HG03432 (cell line): Measurements from ENCODE around the gene KRTAP10-5.
"Not testable (repeated sequence)": the region's sequence is repeated elsewhere in the genome, so short reads cannot be mapped to it uniquely, and the experiment has no call there.

Experiments
- ATAC-seq: cut with Tn5 transposase; IDR thresholded peaks from one replicate; pipeline ENCODE4 v1.9.1; 2021; ENCODE audit warnings: mild to moderate bottlenecking, moderate library complexity; ENCODE audit not compliant: unreplicated experiment

KRTAP10-5 gene

DNA sequence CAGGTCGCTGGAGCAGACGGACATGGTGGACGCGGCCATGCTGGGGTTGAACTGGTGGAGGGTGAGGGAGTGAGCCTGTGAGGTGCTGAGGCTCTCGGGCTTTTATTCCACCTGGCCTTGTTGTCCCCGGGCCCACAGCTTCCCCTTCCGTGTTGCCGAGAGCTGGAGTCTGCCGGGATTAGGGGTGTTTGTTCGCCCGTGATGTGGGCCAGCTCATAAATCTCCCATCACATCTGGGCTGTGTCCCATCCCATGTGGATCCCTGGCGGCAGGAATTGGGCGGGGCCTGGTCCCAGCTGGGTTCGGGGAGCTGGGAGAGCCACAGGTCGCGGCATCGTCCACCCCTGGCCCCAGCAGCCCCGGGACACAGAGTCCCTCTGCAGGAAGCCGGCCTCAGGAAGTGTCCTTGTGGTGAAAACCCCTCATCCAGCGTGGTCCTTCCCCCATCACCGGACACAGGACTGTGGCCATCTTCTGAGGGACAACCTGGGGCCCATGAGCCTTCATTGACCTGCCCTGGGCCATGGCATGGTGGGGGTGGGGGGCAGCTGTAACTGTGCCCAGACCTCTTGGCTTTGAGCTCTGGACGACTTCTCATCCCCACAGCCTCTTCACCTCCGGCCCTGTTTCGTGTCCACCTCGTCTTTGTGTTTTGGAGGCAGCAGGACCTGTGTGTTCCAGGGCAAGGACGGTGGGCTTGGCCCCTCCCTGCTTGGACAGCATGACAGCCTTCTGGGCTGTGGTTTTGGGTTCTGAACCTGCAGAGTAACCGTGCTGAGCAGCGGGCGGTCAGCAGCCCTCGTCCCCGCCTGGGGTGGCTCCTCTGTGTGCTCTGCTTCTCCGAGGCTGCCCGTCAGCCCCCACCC lies 12.3 kb upstream of the KRTAP10-5 start, which contains the start of gene KRTAP10-6:
Gene KRTAP10-6, minus strand, starts transcription at position 60 of the 866 bp plus-strand sequence. Its CDS starts 21 bp downstream, at position 39.
- ATAC-seq = no peak

DNA sequence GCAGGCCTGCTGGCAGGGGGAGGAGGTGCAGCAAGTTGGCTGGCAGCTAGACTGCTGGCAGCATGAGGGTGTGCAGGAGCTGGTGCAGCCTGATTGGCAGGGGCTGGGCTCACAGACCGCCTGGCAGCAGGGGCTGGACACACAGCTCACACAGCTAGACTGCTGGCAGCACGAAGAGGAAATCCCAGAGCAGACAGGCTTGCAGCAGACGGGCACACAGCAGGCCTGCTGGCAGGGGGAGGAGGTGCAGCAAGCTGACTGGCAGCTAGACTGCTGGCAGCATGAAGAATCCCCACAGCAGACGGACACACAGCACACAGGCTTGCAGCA lies 11.4 kb upstream of the KRTAP10-5 start:
- ATAC-seq = not testable (repeated sequence)

DNA sequence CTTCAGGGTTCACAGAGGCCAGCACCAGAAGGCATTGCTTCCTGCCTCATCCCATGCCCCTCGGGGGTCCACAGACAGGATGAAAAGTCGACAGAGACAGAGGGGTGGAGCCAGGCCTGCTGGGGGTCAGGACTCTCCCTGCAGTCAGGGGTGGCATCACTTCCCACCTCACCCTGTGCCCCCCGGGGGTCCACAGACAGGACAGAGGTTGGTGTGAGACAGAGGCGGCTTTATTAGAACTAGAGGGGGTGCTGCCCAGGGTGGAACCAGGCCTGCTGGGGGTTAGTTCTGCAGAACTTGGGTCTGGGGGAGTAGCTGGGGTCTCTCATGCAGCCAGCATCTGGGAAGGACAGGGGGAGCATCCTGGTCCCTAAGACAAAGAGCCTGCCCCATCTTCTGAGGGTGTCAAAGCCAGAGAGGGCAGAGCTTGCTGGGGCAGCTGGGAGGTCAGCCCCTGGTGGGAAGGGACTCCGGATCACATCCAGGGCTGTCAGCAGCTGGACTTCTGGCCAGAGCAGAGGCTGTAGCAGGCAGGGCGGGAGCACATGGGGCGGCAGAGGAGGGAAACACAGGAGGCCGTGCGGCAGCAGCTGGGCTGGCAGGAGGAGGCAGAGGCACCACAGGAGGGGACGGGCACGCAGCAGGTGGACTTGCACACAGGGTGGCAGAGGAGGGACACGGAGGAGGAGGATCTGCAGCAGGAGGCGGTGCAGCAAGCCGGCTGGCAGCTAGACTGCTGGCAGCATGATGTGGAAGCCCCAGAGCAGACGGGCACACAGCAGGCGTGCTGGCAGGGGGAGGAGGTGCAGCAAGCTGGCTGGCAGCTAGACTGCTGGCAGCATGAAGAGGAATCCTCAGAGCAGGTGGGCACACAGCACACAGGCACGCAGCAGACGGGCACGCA lies 10.7 kb upstream of the KRTAP10-5 start:
- not testable (repeated sequence) for ATAC-seq

DNA sequence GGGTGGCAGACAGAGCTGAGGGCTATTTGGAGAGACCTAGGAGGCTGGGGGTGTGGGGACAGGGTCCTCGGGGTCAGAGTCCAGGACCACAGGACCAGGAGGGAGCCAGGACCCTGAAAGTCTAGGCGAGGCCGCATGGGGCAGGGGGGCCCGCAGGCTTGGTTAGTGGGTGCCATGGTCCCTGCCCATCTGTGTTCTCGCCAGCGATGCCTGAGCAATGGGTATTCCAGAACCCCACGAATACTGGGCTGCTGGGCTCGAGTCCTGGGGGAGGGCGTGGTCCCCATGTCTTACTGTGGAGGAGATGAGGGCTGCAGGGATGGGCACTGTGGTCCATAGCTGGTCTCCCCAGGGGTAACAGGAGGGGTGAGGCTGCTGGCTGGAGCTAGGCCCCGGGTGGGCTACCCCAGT lies 9.9 kb upstream of the KRTAP10-5 start:
- no peak for ATAC-seq

DNA sequence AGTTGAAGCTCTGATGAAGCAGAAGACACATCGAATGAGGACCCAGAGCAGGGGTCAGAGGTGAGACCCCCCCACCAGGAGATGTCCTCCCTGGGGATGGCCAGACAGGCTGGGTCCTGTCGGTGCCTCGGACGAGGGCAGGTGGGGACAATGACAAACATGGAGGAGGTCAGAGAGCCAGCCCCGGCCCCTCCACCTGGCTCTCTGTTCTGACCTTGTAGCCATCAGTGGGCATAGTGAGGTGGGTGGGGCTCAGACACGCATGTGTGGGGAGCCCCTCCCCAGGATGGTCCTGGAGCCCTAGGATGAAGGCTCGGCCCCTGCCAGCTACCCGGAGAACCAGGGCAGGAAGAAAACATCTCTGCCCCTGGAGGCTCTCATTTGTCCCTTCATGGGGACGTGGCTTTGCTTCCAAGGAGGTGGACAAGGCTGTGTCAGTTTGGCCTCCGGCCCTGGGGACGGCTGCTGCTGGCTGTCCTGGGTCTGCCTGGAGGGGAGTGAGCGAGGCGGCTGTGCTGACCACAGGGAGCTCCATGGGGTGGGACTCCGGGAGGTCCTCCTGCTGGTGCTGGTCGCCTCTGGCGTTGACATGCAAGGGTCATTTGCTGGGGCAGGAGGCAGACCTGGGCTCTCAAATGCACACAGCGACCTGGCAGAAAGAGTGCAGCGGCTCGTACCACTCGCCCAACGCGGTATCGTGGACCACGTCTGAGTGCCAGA lies 9.3 kb upstream of the KRTAP10-5 start:
- no peak for ATAC-seq

DNA sequence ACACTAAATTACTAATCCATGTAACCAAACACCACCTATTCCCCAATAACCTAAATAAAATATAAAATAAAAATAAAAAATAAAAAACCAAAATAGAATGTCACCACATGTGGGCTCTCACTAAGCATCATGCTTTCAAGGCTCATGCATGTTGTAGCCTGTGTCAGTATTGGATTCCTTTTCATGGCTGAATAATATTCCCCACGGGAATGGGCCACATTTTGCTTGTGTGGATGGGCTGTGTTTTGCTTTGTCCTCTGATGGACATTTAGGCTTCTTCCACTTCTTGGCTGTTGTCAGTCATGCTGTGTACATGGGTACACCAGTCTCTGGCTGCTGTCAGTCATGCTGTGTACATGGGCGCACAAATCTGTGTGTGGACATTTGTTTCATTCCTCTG lies 8.7 kb upstream of the KRTAP10-5 start:
- ATAC-seq = no peak

DNA sequence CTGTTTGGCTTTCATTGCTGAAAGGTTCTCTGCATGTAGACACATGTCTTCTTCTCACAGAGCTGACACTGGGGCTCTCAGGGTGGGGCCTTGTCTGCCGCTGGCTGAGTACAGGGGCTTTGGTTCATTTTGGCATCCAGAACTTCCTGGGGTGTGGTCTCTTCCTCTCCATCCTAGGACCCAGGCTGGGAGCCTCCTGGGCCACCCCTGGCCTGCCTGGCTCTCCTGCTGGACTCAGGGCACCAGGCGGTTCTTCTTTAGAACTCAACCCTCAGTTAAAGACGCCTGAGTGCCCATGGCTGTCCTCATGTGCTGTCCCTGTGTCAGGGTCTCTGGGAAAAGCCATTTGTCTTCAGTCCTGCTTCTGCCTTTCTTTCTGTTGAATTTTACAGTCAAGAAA lies 5.5 kb upstream of the KRTAP10-5 start:
- ATAC-seq = no peak

DNA sequence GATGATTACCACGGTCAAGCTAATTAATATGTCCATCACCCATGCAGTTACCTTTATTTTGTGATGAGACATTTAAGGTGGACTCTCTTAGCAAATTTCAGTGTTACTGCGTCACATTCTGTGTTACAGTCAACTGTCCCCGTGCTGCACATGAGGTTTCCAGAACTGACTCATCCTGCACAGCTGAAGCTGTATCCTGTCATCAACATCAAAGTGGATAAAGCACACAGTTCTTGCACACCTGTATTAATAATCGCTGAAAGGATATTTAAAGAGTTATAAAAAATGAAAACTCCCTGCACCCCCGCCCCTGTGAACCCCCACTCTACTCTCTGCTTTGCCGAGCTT lies 3.4 kb upstream of the KRTAP10-5 start:
- ATAC-seq = no peak

DNA sequence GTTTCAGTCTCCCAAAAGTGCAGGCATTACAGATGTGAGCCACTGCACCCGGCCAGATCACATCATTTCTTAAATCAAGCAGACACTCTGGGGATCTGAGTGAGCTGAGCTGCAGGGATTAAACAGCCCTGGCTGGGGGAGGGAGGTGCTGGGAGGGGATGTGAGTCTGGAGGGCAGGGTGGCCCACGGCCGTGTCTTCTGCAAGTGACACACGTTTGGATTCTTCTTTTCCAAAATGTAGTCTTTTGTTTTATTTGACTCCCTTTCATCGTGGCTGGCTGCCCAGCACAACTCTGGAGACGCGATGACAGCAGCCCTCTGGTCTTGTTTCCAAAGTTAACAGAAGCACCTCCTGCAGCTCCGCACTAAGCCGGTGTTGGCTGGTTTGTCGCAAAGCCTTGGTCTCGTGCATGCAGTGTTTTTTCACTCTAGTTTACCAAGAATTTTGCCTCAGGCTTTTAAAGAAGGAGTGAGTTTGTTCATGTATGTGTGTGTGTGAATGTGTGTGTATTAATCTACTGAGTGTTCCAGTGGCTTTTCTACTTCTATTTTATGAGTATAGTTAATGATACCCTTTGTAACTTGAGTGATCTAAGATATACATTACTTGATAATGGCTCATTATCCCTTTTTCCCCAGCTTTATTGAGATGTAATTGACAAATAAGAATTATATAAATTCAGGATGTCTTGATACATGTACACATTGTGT lies 2.8 kb upstream of the KRTAP10-5 start:
- ATAC-seq = no peak

DNA sequence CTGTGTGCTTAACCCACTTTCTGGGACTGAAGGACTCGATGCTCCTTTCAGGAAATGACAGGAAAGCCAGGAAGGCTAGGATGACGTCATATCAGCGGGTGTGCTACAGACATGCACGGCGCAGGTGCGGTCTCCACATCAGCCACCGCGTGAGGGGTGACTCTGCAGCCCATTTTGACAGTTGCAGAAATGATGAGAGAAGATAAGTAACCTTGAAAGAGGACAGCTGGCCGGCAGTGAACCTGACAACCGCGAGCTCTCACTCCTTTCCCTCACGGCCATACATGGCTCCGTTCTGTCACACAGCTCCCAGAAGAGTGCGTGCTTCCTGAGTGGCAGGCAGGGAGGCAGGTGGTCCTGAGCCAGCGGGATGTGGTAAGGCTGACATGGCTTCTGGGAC lies 1.7 kb upstream of the KRTAP10-5 start:
- no peak for ATAC-seq

DNA sequence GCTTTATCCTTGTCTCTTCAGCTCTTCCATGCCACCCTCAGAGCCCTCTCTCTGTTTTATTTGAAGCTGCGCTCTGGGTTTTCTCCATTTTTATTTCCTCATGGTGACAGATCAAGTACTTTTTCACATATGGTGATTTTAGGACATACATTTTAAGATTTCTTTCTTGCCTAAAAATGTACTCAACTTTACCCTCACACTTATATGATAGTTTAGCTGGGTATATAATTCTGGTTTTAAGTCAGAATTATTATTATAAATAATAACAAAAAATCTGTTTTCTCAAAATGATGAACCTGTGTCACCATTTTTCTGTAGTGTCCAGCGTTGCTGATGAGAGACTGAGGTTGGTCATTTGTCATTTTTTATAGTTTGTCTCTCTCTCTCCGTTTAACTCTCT lies 754 bp upstream of the KRTAP10-5 start:
- ATAC-seq = no peak

DNA sequence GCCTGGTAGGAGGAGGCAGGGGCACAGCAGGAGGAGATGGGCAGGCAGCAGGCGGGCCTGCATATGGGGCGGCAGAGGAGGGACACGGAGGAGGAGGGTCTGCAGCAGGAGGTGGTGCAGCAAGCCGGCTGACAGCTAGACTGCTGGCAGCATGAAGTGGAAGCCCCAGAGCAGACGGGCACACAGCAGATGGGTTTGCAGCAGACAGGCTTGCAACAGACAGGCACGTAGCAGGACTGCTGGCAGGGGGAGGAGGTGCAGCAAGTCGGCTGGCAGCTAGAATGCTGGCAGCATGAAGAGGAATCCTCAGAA lies 615 bp downstream of the KRTAP10-5 start:
- ATAC-seq = no peak

DNA sequence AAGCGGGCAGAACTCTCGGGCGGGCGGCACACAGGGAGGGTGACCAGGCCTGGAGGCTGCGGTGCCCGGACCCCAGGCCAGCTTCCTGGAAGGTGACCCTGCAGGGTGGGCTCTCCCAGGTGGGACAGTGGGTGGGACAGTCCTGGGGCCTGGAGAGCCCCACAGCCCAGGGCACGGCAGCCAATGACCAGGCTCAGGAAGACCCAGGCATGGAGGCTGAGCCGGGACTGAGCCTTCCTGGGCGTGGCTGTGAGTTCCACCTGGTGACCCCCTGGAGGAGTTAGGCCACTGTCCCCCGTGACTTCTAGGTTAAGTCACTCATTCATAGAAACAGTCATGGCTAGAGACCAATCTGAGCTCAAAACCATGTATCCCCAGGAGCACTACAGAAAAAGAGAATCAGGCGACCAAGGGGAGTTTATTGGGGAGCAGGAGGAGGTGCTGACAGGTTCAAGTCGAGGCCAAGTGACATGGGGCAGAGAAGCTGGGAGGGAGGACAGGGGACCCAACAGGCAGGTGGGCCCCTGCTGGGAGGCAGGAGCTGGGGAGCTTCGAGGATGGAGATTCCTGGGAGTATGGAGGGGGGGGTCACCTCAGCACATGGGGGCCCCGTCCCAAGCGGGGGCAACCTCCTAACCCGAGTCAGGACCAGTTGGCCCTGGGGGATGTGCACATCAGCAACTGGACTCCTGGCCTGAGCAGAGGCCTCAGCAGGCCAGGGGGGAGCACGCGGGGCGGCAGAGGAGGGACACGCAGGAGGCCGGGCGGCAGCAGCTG lies 1.2 kb downstream of the KRTAP10-5 start:
- ATAC-seq = no peak

DNA sequence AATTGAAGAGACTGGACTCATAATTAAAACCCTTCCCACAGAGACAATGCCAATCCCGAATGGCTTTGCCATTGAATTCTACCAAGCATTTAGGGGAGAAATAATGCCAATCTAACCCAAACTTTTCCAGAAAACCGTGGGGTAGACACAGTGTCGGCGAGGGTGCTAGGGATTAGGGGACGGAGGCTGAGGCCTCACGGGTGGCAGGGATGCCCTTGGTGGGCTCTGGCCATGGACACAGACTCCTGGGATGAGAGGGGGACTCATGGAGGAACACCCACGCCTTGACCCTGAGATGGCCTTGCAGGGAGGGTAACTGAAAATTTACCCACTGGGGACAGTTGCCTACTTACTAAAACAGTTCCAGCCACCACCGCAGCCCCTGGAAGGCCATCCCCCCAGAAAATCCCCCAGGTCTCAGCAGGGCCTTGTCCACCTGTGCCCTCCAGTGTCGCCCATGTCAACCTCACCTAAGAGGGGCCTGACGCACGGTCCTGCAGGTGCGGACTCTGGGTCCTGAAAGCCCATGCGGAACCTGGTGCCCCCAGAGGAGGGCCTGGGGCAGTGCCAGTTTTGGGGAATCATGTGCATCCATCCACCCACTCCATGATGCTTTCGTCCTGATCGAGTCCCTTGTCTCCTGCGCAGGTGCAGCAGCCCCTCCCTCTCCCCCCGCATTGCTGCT lies 1.9 kb downstream of the KRTAP10-5 start:
- no peak for ATAC-seq

DNA sequence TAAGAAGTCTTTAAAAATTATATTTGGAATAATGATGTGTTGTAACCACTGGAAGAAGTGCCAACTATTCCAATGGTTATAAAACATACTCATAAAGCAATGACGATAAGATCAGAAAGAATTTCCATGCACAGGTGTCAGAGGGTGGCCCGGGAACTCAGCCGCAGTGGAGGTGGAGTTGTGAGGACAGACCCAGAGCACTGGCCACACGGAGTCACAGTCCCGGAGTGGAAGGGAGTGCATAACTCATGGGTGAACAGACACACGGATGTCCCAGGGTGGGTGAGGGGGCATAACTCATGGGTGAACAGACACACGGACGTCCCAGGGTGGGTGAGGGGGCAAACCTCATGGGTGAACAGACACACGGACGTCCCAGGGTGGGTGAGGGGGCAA lies 4.4 kb downstream of the KRTAP10-5 start:
- ATAC-seq = no peak

DNA sequence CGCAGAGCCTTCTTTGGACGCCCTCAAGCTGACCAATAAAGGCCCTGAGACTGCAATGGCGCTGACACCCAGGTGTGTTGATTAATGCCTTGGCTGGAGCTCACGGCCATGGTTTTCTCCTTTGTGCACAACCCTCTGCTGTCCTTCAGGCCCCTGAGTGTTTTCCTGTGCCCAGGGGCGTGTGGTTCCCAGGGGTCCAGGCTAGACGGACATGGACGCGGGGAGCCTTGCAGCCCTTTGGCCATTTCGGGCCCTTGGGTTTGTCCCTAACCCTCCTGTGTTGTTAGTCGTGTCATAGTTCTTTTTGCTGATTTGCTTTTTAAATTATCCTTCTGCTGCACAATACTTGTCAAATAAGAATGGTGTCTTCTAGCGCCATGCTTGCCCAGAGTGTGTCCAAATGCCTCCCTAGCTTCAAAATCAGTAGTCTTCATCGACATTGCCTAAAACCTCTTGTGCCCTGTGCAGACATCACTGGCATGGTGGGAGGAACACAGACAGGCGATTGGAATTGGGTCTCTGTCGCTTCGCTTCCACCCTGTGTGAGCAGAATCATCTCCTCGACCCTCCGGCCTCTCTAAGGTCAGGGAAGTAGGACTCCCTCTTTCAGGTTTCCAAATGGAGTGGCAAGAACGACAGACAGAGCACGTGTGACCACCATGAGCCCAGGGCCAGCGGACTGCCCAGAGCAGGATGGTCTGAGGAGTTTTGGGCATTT lies 4.9 kb downstream of the KRTAP10-5 start:
- no peak for ATAC-seq

DNA sequence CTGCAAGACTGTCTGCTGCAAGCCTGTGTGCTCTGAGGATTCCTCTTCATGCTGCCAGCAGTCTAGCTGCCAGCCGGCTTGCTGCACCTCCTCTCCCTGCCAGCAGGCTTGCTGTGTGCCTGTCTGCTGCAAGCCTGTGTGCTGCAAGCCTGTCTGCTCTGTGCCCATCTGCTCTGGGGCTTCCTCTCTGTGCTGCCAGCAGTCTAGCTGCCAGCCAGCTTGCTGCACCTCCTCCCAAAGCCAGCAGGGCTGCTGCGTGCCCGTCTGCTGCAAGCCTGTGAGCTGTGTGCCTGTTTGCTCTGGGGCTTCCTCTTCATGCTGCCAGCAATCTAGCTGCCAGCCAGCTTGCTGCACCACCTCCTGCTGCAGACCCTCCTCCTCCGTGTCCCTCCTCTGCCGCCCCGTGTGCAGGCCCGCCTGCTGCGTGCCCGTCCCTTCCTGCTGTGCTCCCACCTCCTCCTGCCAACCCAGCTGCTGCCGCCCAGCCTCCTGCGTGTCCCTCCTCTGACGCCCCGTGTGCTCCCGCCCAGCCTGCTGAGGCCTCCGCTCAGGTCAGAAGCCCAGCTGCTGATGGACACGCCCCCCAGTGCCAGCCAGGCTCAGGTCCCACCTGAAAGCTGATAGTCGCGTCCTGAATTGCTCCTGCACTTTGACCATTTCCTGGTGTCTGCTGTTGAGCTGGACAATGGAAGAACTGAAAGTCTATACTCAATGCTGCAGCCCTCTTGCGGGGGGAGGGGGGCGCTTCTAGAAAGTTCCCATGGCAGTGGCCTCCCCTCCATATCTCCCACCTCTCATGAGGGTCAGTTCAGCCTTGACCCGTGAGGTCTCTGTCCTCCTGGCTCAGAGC lies 5.7 kb downstream of the KRTAP10-5 start:
- ATAC-seq = no peak
